DOHH2 (cell line): ENCODE results near the gene NAALADL2.

Source experiments
- CTCF ChIP-seq: fragments of 200-600 bp; sonication (generic); IDR thresholded peaks from one replicate; pipeline ENCODE4 v1.5.1; 2014; ENCODE audit warnings: antibody characterized with exemption, mild to moderate bottlenecking, low read depth, low read length; ENCODE audit not compliant: poor library complexity, severe bottlenecking
- EZH2phosphoT487 ChIP-seq: fragments of 200-600 bp; sonication (generic); IDR thresholded peaks from 2 replicates; pipeline ENCODE4 v1.6.1; 2017; ENCODE audit warnings: borderline replicate concordance, mild to moderate bottlenecking, antibody characterized with exemption, low read length, moderate library complexity, mixed read lengths

GRCh38 chr3:175398676-175399075 lies 539.5 kb downstream of the NAALADL2 start:
- TF ChIP-seq CTCF (no peak), EZH2phosphoT487 (no peak)
